ENCODE results near the gene KCNG3. TPM values are rescaled to one million over a fixed set of nuclear protein-coding genes. Genes with fewer than 3 reads are reported as not detected.

KCNG3 gene
- total and polyA plus RNA-seq, 2 of the 13 experiments (the other 11 are each of a cell fraction or from before 2014, with no cell fraction given), result 2.8 to 4.8 TPM

- H3K27ac ChIP-seq (ENCODE audit: extremely low read length, insufficient read depth, low read length), result no peak overlapping the region
- DNase-seq (ENCODE audit: low spot score) (no peak), ATAC-seq (no peak), FAIRE-seq (no peak)
- WGBS (ENCODE audit: low lambda C conversion rate), result 93% methylated on average over 1 of the region's 1 CpG
- no peak overlapping the region for H3K9ac ChIP-seq (ENCODE audit: insufficient read depth, low read depth, low read length)
- ChIA-PET CTCF (ENCODE audit: low intra/inter-chr PET ratio, low total read pairs) (no interaction called here), POLR2A (no interaction called here)
- H3K79me2 ChIP-seq (ENCODE audit: insufficient read depth, low read length), result peaks cover 18% of the 10 kb centered on the region
- H2AFZ ChIP-seq (ENCODE audit: low read length), result no peak overlapping the region
- H3K4me2 ChIP-seq (ENCODE audit: low read depth, low read length), result no peak overlapping the region
- intact Hi-C loops (cut with micrococcal nuclease; ENCODE audit: unreplicated experiment) (no loop called here), in situ Hi-C loops (cut with HindIII; ENCODE audit: extremely low pct_ligation_motif_present, low pct_unique_long_range_greater_than_20kb) (no loop called here)
- BruUV-seq (replicated peaks), result no TSS peak
- H4K20me1 ChIP-seq (ENCODE audit: insufficient read depth, low read length), result no peaks in the 10 kb centered on the region
- H3K27me3 ChIP-seq (ENCODE audit: control insufficient read depth in 1 of 2, insufficient read depth in 2 of 2, low read length in 2 of 2), result no peaks in the 10 kb centered on the region
- peaks cover 10% of the 10 kb centered on the region for H3K4me1 ChIP-seq (ENCODE audit: insufficient read depth, low read length)
- 0 out of 5 replicates have a peak, but pooled peaks cover 0 to 3% of the 10 kb centered on the region in 2 experiments for H3K36me3 ChIP-seq (replicated peaks in 1 of 2; ENCODE audit: control insufficient read depth in 1 of 2, insufficient read depth in 2 of 2, low read length in 2 of 2)
- H3K9me3 ChIP-seq (ENCODE audit: low read length), result no peaks in the 10 kb centered on the region
- no peak overlapping the region for H3K4me3 ChIP-seq (replicated peaks in 1 of 3; ENCODE audit: insufficient read depth in 1 of 3, low read depth in 2 of 3, low read length in 3 of 3)
- no peak for TF ChIP-seq ZNF331 (CRISPR knock-in tag; IDR thresholded peaks at IDR 0.05)
- TF ChIP-seq SALL2 (CRISPR knock-in tag; IDR thresholded peaks at IDR 0.05), result no peak
- no peak for TF ChIP-seq TOPORS (CRISPR knock-in tag; IDR thresholded peaks at IDR 0.05)
- TF ChIP-seq MLXIP (CRISPR knock-in tag; IDR thresholded peaks at IDR 0.05; ENCODE audit: borderline replicate concordance), result no peak
- no peak for TF ChIP-seq MYPOP (CRISPR knock-in tag; IDR thresholded peaks at IDR 0.05)
- TF ChIP-seq MATR3 (CRISPR knock-in tag; IDR thresholded peaks at IDR 0.05), result no peak
- no peak for TF ChIP-seq FUBP1 (CRISPR knock-in tag; IDR thresholded peaks at IDR 0.05; ENCODE audit: borderline replicate concordance)
- no peak for TF ChIP-seq ZNF230 (CRISPR knock-in tag; IDR thresholded peaks at IDR 0.05)
- TF ChIP-seq ZNF468 (CRISPR knock-in tag; IDR thresholded peaks at IDR 0.05), result no peak
- TF ChIP-seq ZNF225 (CRISPR knock-in tag; IDR thresholded peaks at IDR 0.05), result no peak
- TF ChIP-seq NFATC3 (CRISPR knock-in tag; IDR thresholded peaks at IDR 0.05), result no peak
- no peak for TF ChIP-seq KDM3A (CRISPR knock-in tag; IDR thresholded peaks at IDR 0.05; ENCODE audit: low read depth)
- TF ChIP-seq ZNF503 (CRISPR knock-in tag; IDR thresholded peaks at IDR 0.05), result no peak
These were observed 35.4 kb downstream of the KCNG3 start for GRCh38 chr2:42458396-42458795.
